HK-2 (cell line): ENCODE results near the gene IGFBP1.

ENCODE experiments used
- DNase-seq: peaks from one replicate; pipeline ENCODE4 v3.0.0-alpha.2; 2018; ENCODE audit not compliant: unreplicated experiment

The IGFBP1 gene

GRCh38 chr7:45881280-45881758 is 7.0 kb upstream of the IGFBP1 start:
- no peak for DNase-seq

GRCh38 chr7:45881759-45882464 is 6.4 kb upstream of the IGFBP1 start:
- no peak for DNase-seq

GRCh38 chr7:45882465-45882810 is 5.8 kb upstream of the IGFBP1 start:
- DNase-seq, result no peak

- no peak for DNase-seq
Observed at GRCh38 chr7:45884136-45884535, 4.2 kb upstream of the IGFBP1 start.

GRCh38 chr7:45885264-45885882 is 2.9 kb upstream of the IGFBP1 start:
- DNase-seq, result no peak

- no peak for DNase-seq
Observed at GRCh38 chr7:45886931-45887667, 1.2 kb upstream of the IGFBP1 start.

GRCh38 chr7:45888993-45889366 is 692 bp downstream of the IGFBP1 start:
- DNase-seq, result no peak

- DNase-seq, result no peak
Observed at GRCh38 chr7:45889367-45890067, 1.2 kb downstream of the IGFBP1 start.

GRCh38 chr7:45890125-45890901 is 2.0 kb downstream of the IGFBP1 start:
- DNase-seq, result no peak

- DNase-seq, result no peak
Observed at GRCh38 chr7:45890902-45891461, 2.7 kb downstream of the IGFBP1 start.

- DNase-seq, result no peak
Observed at GRCh38 chr7:45891462-45892402, 3.4 kb downstream of the IGFBP1 start.

- no peak for DNase-seq
Observed at GRCh38 chr7:45892407-45893035, 4.2 kb downstream of the IGFBP1 start.

GRCh38 chr7:45893374-45893995 is 5.2 kb downstream of the IGFBP1 start:
- DNase-seq, result no peak

- no peak for DNase-seq
Observed at GRCh38 chr7:45893996-45894664, 5.8 kb downstream of the IGFBP1 start.

- no peak for DNase-seq
Observed at GRCh38 chr7:45894665-45895062, 6.4 kb downstream of the IGFBP1 start.

GRCh38 chr7:45897042-45897690 is 8.9 kb downstream of the IGFBP1 start:
- DNase-seq, result no peak

GRCh38 chr7:45898222-45898621 is 9.9 kb downstream of the IGFBP1 start:
- DNase-seq, result no peak

GRCh38 chr7:45901566-45901965 is 13.3 kb downstream of the IGFBP1 start:
- DNase-seq, result no peak
